HG03095 (cell line): ENCODE measurements around the gene ARHGAP42.
"Not testable (repeated sequence)": the region's sequence is repeated elsewhere in the genome, so short reads cannot be mapped to it uniquely, and the experiment has no call there.

Experiments used
- ATAC-seq: cut with Tn5 transposase; IDR thresholded peaks from one replicate; pipeline ENCODE4 v1.9.1; 2021; ENCODE audit warnings: moderate library complexity; ENCODE audit not compliant: unreplicated experiment

The ARHGAP42 gene

GRCh38 chr11:100687054-100687629 lies at the start of gene ARHGAP42:
ARHGAP42 (plus strand) TSS chr11:100687288; CDS start chr11:100687679, 391 bp downstream.
- peak; percentile 75 for ATAC-seq

- ATAC-seq = no peak
These were observed 49.4 kb upstream of the ARHGAP42 start for GRCh38 chr11:100637706-100638105.

- ATAC-seq = no peak
These were observed 48.4 kb upstream of the ARHGAP42 start for GRCh38 chr11:100638648-100639047.

GRCh38 chr11:100639140-100639539 lies 47.9 kb upstream of the ARHGAP42 start:
- ATAC-seq = no peak

- ATAC-seq = no peak
These were observed 47.0 kb upstream of the ARHGAP42 start for GRCh38 chr11:100640071-100640470.

GRCh38 chr11:100640646-100641045 lies 46.4 kb upstream of the ARHGAP42 start:
- no peak for ATAC-seq

- no peak for ATAC-seq
These were observed 45.6 kb upstream of the ARHGAP42 start for GRCh38 chr11:100641456-100641855.

GRCh38 chr11:100646545-100646944 lies 40.5 kb upstream of the ARHGAP42 start:
- ATAC-seq = no peak

GRCh38 chr11:100647861-100648260 lies 39.2 kb upstream of the ARHGAP42 start:
- ATAC-seq = no peak

GRCh38 chr11:100663583-100663982 lies 23.5 kb upstream of the ARHGAP42 start:
- ATAC-seq = no peak

GRCh38 chr11:100663996-100664395 lies 23.1 kb upstream of the ARHGAP42 start:
- ATAC-seq = no peak

- ATAC-seq = not testable (repeated sequence)
These were observed 20.3 kb upstream of the ARHGAP42 start for GRCh38 chr11:100666816-100667215.

- no peak for ATAC-seq
These were observed 19.6 kb upstream of the ARHGAP42 start for GRCh38 chr11:100667449-100667848.

- ATAC-seq = no peak
These were observed 16.9 kb upstream of the ARHGAP42 start for GRCh38 chr11:100670140-100670539.

GRCh38 chr11:100671471-100671870 lies 15.6 kb upstream of the ARHGAP42 start:
- ATAC-seq = no peak

GRCh38 chr11:100672498-100673033 lies 14.5 kb upstream of the ARHGAP42 start:
- no peak for ATAC-seq

- ATAC-seq = no peak
These were observed 14.0 kb upstream of the ARHGAP42 start for GRCh38 chr11:100673063-100673462.

GRCh38 chr11:100674212-100674611 lies 12.9 kb upstream of the ARHGAP42 start:
- ATAC-seq = no peak

- no peak for ATAC-seq
These were observed 11.9 kb upstream of the ARHGAP42 start for GRCh38 chr11:100675115-100675650.

- no peak for ATAC-seq
These were observed 10.2 kb upstream of the ARHGAP42 start for GRCh38 chr11:100676901-100677300.

GRCh38 chr11:100677796-100678195 lies 9.3 kb upstream of the ARHGAP42 start:
- ATAC-seq = no peak

GRCh38 chr11:100680070-100680469 lies 7.0 kb upstream of the ARHGAP42 start:
- ATAC-seq = no peak

GRCh38 chr11:100681064-100681502 lies 6.0 kb upstream of the ARHGAP42 start:
- peak; percentile 98 for ATAC-seq
